GM19328 (cell line): ENCODE data around the gene C1orf210.

Source experiments
- ATAC-seq: cut with Tn5 transposase; IDR thresholded peaks from one replicate; pipeline ENCODE4 v1.9.1; 2021; ENCODE audit warnings: mild to moderate bottlenecking, moderate library complexity; ENCODE audit not compliant: unreplicated experiment

C1orf210 gene

GRCh38 chr1:43285269-43285990 lies at the start of gene C1orf210:
C1orf210 (minus strand) TSS chr1:43285581; CDS start chr1:43283270, 2,311 bp downstream.
- ATAC-seq: no peak

- ATAC-seq: no peak
These were observed 49.2 kb upstream of the C1orf210 start for GRCh38 chr1:43334453-43335205.

- ATAC-seq: no peak
These were observed 46.3 kb upstream of the C1orf210 start for GRCh38 chr1:43331688-43332087.

- no peak for ATAC-seq
These were observed 44.8 kb upstream of the C1orf210 start for GRCh38 chr1:43329995-43330751.

GRCh38 chr1:43327549-43328292 lies 42.3 kb upstream of the C1orf210 start:
- ATAC-seq: no peak

GRCh38 chr1:43325381-43325780 lies 40.0 kb upstream of the C1orf210 start:
- no peak for ATAC-seq

- ATAC-seq: no peak
These were observed 39.4 kb upstream of the C1orf210 start for GRCh38 chr1:43324810-43325209.

GRCh38 chr1:43322506-43322905 lies 37.1 kb upstream of the C1orf210 start:
- ATAC-seq: no peak

GRCh38 chr1:43321331-43321891 lies 36.0 kb upstream of the C1orf210 start:
- no peak for ATAC-seq

- ATAC-seq: no peak
These were observed 34.4 kb upstream of the C1orf210 start for GRCh38 chr1:43319766-43320165.

- ATAC-seq: no peak
These were observed 33.9 kb upstream of the C1orf210 start for GRCh38 chr1:43319288-43319687.

- no peak for ATAC-seq
These were observed 33.5 kb upstream of the C1orf210 start for GRCh38 chr1:43318831-43319230.

- ATAC-seq: no peak
These were observed 32.6 kb upstream of the C1orf210 start for GRCh38 chr1:43317817-43318471.

- ATAC-seq: no peak
These were observed 31.5 kb upstream of the C1orf210 start for GRCh38 chr1:43316738-43317520.

GRCh38 chr1:43315963-43316737 lies 30.8 kb upstream of the C1orf210 start:
- no peak for ATAC-seq

GRCh38 chr1:43315481-43315880 lies 30.1 kb upstream of the C1orf210 start:
- no peak for ATAC-seq

GRCh38 chr1:43314233-43314632 lies 28.9 kb upstream of the C1orf210 start:
- ATAC-seq: no peak

- ATAC-seq: no peak
These were observed 28.4 kb upstream of the C1orf210 start for GRCh38 chr1:43313771-43314170.
